ENCODE data around the gene MAGEB3.

DNA sequence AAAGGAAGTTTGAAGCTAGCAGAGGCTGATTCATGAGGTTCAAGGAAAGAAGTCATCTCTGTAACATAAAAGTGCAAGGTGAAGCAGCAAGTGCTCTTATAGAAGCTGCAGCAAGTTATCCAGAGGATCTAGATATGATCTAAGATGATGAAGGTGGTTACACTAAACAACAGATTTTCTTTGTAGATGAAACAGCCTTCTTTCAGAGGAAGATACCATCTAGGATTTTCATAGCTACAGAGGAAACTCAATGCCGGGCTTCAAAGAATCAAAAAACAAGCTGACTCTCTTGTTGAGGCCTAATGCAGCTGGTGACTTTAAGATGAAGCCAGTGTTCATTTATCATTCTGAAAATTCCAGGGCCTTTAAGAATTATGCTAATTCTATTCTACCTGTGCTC, 50.0 kb downstream of the MAGEB3 start:
- TF ChIP-seq, protein P1, sequence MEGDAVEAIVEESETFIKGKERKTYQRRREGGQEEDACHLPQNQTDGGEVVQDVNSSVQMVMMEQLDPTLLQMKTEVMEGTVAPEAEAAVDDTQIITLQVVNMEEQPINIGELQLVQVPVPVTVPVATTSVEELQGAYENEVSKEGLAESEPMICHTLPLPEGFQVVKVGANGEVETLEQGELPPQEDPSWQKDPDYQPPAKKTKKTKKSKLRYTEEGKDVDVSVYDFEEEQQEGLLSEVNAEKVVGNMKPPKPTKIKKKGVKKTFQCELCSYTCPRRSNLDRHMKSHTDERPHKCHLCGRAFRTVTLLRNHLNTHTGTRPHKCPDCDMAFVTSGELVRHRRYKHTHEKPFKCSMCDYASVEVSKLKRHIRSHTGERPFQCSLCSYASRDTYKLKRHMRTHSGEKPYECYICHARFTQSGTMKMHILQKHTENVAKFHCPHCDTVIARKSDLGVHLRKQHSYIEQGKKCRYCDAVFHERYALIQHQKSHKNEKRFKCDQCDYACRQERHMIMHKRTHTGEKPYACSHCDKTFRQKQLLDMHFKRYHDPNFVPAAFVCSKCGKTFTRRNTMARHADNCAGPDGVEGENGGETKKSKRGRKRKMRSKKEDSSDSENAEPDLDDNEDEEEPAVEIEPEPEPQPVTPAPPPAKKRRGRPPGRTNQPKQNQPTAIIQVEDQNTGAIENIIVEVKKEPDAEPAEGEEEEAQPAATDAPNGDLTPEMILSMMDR (optimal IDR thresholded peaks at IDR 0.05 in 1 of 3, IDR thresholded peaks at IDR 0.05 in 1 of 3, conservative IDR thresholded peaks at IDR 0.05 in 1 of 3; ENCODE audit: extremely low read depth in 1 of 3, insufficient read depth in 2 of 3, low read length in 3 of 3) = no peak
- no peak for TF ChIP-seq EZH2 (IDR thresholded peaks at IDR 0.05; ENCODE audit: low read length)

Measured in keratinocyte (primary cell).